Central memory CD4-positive, alpha-beta T cell (primary cell): Measurements from ENCODE around the gene PDCL3.

Source experiments
- DNase-seq: peaks from one replicate; pipeline ENCODE4 v3.0.0; 2022

PDCL3 gene

GRCh38 chr2:100561191-100561590 lies 1.6 kb upstream of the PDCL3 start:
- DNase-seq: no peak

- no peak for DNase-seq
Measured at GRCh38 chr2:100563407-100564247, 834 bp downstream of the PDCL3 start.

GRCh38 chr2:100568989-100569388 lies 6.2 kb downstream of the PDCL3 start:
- no peak for DNase-seq

- DNase-seq: no peak
Measured at GRCh38 chr2:100571668-100572067, 8.9 kb downstream of the PDCL3 start.

GRCh38 chr2:100577777-100578176 lies 15.0 kb downstream of the PDCL3 start:
- no peak for DNase-seq

- DNase-seq: peak; percentile 81
Measured at GRCh38 chr2:100580367-100581276, 17.8 kb downstream of the PDCL3 start.

GRCh38 chr2:100581277-100581612 lies 18.5 kb downstream of the PDCL3 start:
- DNase-seq: no peak

GRCh38 chr2:100584816-100585215 lies 22.0 kb downstream of the PDCL3 start:
- DNase-seq: peak; percentile 34

- peak; percentile 80 for DNase-seq
Measured at GRCh38 chr2:100588071-100588786, 25.4 kb downstream of the PDCL3 start.

- no peak for DNase-seq
Measured at GRCh38 chr2:100589527-100589926, 26.7 kb downstream of the PDCL3 start.

GRCh38 chr2:100592226-100592625 lies 29.4 kb downstream of the PDCL3 start:
- no peak for DNase-seq

- no peak for DNase-seq
Measured at GRCh38 chr2:100596465-100596864, 33.7 kb downstream of the PDCL3 start.

GRCh38 chr2:100599566-100599965 lies 36.8 kb downstream of the PDCL3 start:
- no peak for DNase-seq

GRCh38 chr2:100601661-100602060 lies 38.9 kb downstream of the PDCL3 start:
- no peak for DNase-seq

- DNase-seq: no peak
Measured at GRCh38 chr2:100603414-100603813, 40.6 kb downstream of the PDCL3 start.

GRCh38 chr2:100603948-100604633 lies 41.3 kb downstream of the PDCL3 start:
- no peak for DNase-seq

- no peak for DNase-seq
Measured at GRCh38 chr2:100606332-100606725, 43.5 kb downstream of the PDCL3 start.

- peak; percentile 26 for DNase-seq
Measured at GRCh38 chr2:100606726-100607343, 44.0 kb downstream of the PDCL3 start.

GRCh38 chr2:100610381-100610831 lies 47.6 kb downstream of the PDCL3 start:
- DNase-seq: peak; percentile 66

- no peak for DNase-seq
Measured at GRCh38 chr2:100611079-100612029, 48.6 kb downstream of the PDCL3 start.
